ENCODE data around the gene TXNRD3. TPM values are rescaled to one million over a fixed set of nuclear protein-coding genes. Genes with fewer than 3 reads are reported as not detected.

TXNRD3 gene
- polyA plus RNA-seq, 1 donor (not counting 4 experiments of a cell fraction or from before 2014, with no cell fraction given): 9.7 TPM

- Histone ChIP-seq H3K9me1 (ENCODE audit: control insufficient read depth, extremely low read depth, insufficient read depth, low read length) (no peaks in the 10 kb centered on the region), H3K4me3 (ENCODE audit: control insufficient read depth in 2 of 3, extremely low read depth in 1 of 3, insufficient read depth in 2 of 3, low read depth in 1 of 3, low read length in 3 of 3) (no peak overlapping the region), H3K79me2 (ENCODE audit: control insufficient read depth, insufficient read depth, low read length) (no peaks in the 10 kb centered on the region), H3K9me3 (ENCODE audit: control insufficient read depth, low read depth, low read length) (no peaks in the 10 kb centered on the region), H2AFZ (ENCODE audit: control insufficient read depth, low read length) (no peak overlapping the region), H3K9ac (ENCODE audit: control insufficient read depth, extremely low read depth, insufficient read depth, low read length) (no peak overlapping the region), H3K27me3 (ENCODE audit: control insufficient read depth, extremely low read depth, insufficient read depth, low read length) (peaks cover 29% of the 10 kb centered on the region), H3K36me3 (ENCODE audit: control insufficient read depth in 2 of 2, extremely low read depth in 1 of 2, insufficient read depth in 2 of 2, low read length in 2 of 2) (no peaks in the 10 kb centered on the region), H3K4me2 (ENCODE audit: control insufficient read depth, extremely low read depth, insufficient read depth, low read depth, low read length) (no peak overlapping the region), H3K27ac (ENCODE audit: control insufficient read depth, insufficient read depth, low read length) (no peak overlapping the region), H4K20me1 (ENCODE audit: control insufficient read depth, extremely low read depth, insufficient read depth, low read length) (no peaks in the 10 kb centered on the region), H3K4me1 (ENCODE audit: control insufficient read depth, extremely low read depth, insufficient read depth, low read length) (no peaks in the 10 kb centered on the region)
- FAIRE-seq (no peak), DNase-seq (ENCODE audit: low read depth, low spot score) (no peak)
- dilution Hi-C loops (cut with MboI; ENCODE audit: extremely low pct_ligation_motif_present, low sequenced_read_pairs): no loop called here
- no peak for TF ChIP-seq CTCF (optimal IDR thresholded peaks at IDR 0.05 in 1 of 3, IDR thresholded peaks at IDR 0.05 in 1 of 3, conservative IDR thresholded peaks at IDR 0.05 in 1 of 3; ENCODE audit: extremely low read depth in 1 of 3, insufficient read depth in 2 of 3, low read length in 3 of 3)
- no peak for TF ChIP-seq EZH2 (IDR thresholded peaks at IDR 0.05; ENCODE audit: low read length)
Observed at GRCh38 chr3:126665959-126666657, 11.2 kb upstream of the TXNRD3 start.

- Histone ChIP-seq H4K20me1 (ENCODE audit: control insufficient read depth, extremely low read depth, insufficient read depth, low read length) (no peaks in the 10 kb centered on the region), H3K9me3 (ENCODE audit: control insufficient read depth, low read depth, low read length) (no peaks in the 10 kb centered on the region), H3K27me3 (ENCODE audit: control insufficient read depth, extremely low read depth, insufficient read depth, low read length) (peaks cover 35% of the 10 kb centered on the region), H3K4me1 (ENCODE audit: control insufficient read depth, extremely low read depth, insufficient read depth, low read length) (no peaks in the 10 kb centered on the region), H3K9me1 (ENCODE audit: control insufficient read depth, extremely low read depth, insufficient read depth, low read length) (no peaks in the 10 kb centered on the region), H3K27ac (ENCODE audit: control insufficient read depth, insufficient read depth, low read length) (no peak overlapping the region), H3K9ac (ENCODE audit: control insufficient read depth, extremely low read depth, insufficient read depth, low read length) (no peak overlapping the region), H3K4me3 (ENCODE audit: control insufficient read depth in 2 of 3, extremely low read depth in 1 of 3, insufficient read depth in 2 of 3, low read depth in 1 of 3, low read length in 3 of 3) (no peak overlapping the region), H3K36me3 (ENCODE audit: control insufficient read depth in 2 of 2, extremely low read depth in 1 of 2, insufficient read depth in 2 of 2, low read length in 2 of 2) (no peaks in the 10 kb centered on the region), H3K79me2 (ENCODE audit: control insufficient read depth, insufficient read depth, low read length) (no peaks in the 10 kb centered on the region), H2AFZ (ENCODE audit: control insufficient read depth, low read length) (no peak overlapping the region), H3K4me2 (ENCODE audit: control insufficient read depth, extremely low read depth, insufficient read depth, low read depth, low read length) (no peak overlapping the region)
- dilution Hi-C loops (cut with MboI; ENCODE audit: extremely low pct_ligation_motif_present, low sequenced_read_pairs): no loop called here
- no peak for TF ChIP-seq EZH2 (IDR thresholded peaks at IDR 0.05; ENCODE audit: low read length)
- no peak for TF ChIP-seq CTCF (optimal IDR thresholded peaks at IDR 0.05 in 1 of 3, IDR thresholded peaks at IDR 0.05 in 1 of 3, conservative IDR thresholded peaks at IDR 0.05 in 1 of 3; ENCODE audit: extremely low read depth in 1 of 3, insufficient read depth in 2 of 3, low read length in 3 of 3)
- FAIRE-seq (no peak), DNase-seq (ENCODE audit: low read depth, low spot score) (no peak)
Observed at GRCh38 chr3:126665221-126665936, 10.5 kb upstream of the TXNRD3 start.

All from keratinocyte (primary cell).